H1 (cell line): Measurements from ENCODE around the gene GPR25. TPM values are rescaled to one million over a fixed set of nuclear protein-coding genes. Genes with fewer than 3 reads are reported as not detected.
A peak's percentile ranks its signal among the peaks of the same experiment; 100 is the strongest.

Source experiments
- CTCF ChIA-PET: fragments of 300-600 bp; sonication (Branson Sonifier 250); formaldehyde crosslinking; loops from one replicate; lab custom pipeline; 2021; ENCODE audit not compliant: partially characterized antibody; lab: Charles Lee
- POLR2A ChIA-PET: fragments of 300-600 bp; sonication (Branson Sonifier 250); formaldehyde crosslinking; loops from one replicate; lab custom pipeline; 2021; ENCODE audit warnings: inconsistent platforms; ENCODE audit not compliant: partially characterized antibody; lab: Charles Lee
- DNase-seq, 2 experiments: peaks; one replicate each; pipeline versions ENCODE4 v3.0.0 to v3.0.0-alpha.2; 2010 to 2022; ENCODE audit warnings: low spot score in 2 of 2, low read depth in 1 of 2, mixed read lengths in 1 of 2
- FAIRE-seq: peaks from 2 replicates; lab custom pipeline; 2011; peaks lifted over from hg19 to GRCh38; lab: Jason Lieb, UNC
- H2AFZ ChIP-seq: 2 replicates; pipeline ENCODE4 v1.8.1; 2012; ENCODE audit warnings: low read length, inconsistent platforms
- H2AK5ac ChIP-seq: 2 replicates; pipeline ENCODE4 v1.6.1; 2013; ENCODE audit warnings: low read depth, low read length
- H2BK120ac ChIP-seq: replicated peaks from 2 replicates; pipeline ENCODE3; 2013; ENCODE audit warnings: low read depth, low read length, inconsistent platforms
- H2BK12ac ChIP-seq: 2 replicates; pipeline ENCODE4 v1.6.1; 2013; ENCODE audit warnings: low read depth, low read length
- H2BK15ac ChIP-seq: 2 replicates; pipeline ENCODE4 v1.6.1; 2013; ENCODE audit warnings: low read length
- H2BK20ac ChIP-seq: 2 replicates; pipeline ENCODE4 v1.6.1; 2013; ENCODE audit warnings: low read length
- H2BK5ac ChIP-seq: 2 replicates; pipeline ENCODE4 v1.6.1; 2013; ENCODE audit warnings: low read depth, low read length
- H3K14ac ChIP-seq: 2 replicates; pipeline ENCODE4 v1.6.1; 2013; ENCODE audit warnings: inconsistent platforms; ENCODE audit not compliant: insufficient read length
- H3K18ac ChIP-seq: 2 replicates; pipeline ENCODE4 v1.6.1; 2013; ENCODE audit warnings: low read length; ENCODE audit errors: extremely low read depth
- H3K23ac ChIP-seq: 2 replicates; pipeline ENCODE4 v1.6.1; 2013; ENCODE audit warnings: inconsistent platforms; ENCODE audit not compliant: insufficient read length
- H3K23me2 ChIP-seq: 2 replicates; pipeline ENCODE4 v1.6.1; 2013; ENCODE audit warnings: low read depth, low read length
- H3K27ac ChIP-seq: 2 replicates; pipeline ENCODE4 v1.6.1; 2011; ENCODE audit warnings: low read depth, low read length, inconsistent platforms
- H3K27me3 ChIP-seq, 4 experiments: replicated peaks in 1 of 4; 1 replicate in 1 of 4; 2 replicates in 3 of 4; pipeline versions ENCODE4 v1.6.1 to v1.8.1; 2011 to 2013; ENCODE audit warnings: low read length in 3 of 4, mild to moderate bottlenecking in 3 of 4, inconsistent platforms in 2 of 4, mixed read lengths in 2 of 4, moderate library complexity in 1 of 4; ENCODE audit not compliant: control insufficient read depth in 3 of 4, insufficient read depth in 3 of 4; ENCODE audit errors: extremely low read depth in 1 of 4
- H3K36me3 ChIP-seq, 4 experiments: 2 replicates each; pipeline versions ENCODE4 v1.6.1 to v1.8.1; 2011 to 2013; ENCODE audit warnings: mild to moderate bottlenecking in 4 of 4, low read length in 3 of 4, moderate library complexity in 2 of 4, control low read depth in 1 of 4, inconsistent platforms in 1 of 4; ENCODE audit not compliant: insufficient read depth in 4 of 4, control insufficient read depth in 2 of 4
- H3K4ac ChIP-seq: replicated peaks from 2 replicates; pipeline ENCODE3; 2013; ENCODE audit warnings: low read length, low read depth, mixed read lengths, inconsistent platforms; ENCODE audit not compliant: insufficient read length
- H3K4me1 ChIP-seq, 4 experiments: replicated peaks in 1 of 4; 1 replicate in 1 of 4; 2 replicates in 3 of 4; pipeline versions ENCODE4 v1.6.1 to v1.8.1; 2011 to 2013; ENCODE audit warnings: low read length in 3 of 4, inconsistent platforms in 2 of 4, mixed read lengths in 1 of 4; ENCODE audit not compliant: insufficient read depth in 4 of 4, control insufficient read depth in 3 of 4
- H3K4me2 ChIP-seq, 2 experiments: 2 replicates each; pipeline versions ENCODE4 v1.6.1 to v1.8.1; 2011 to 2013; ENCODE audit warnings: low read depth in 2 of 2, low read length in 2 of 2, control low read depth in 1 of 2, inconsistent platforms in 1 of 2, mild to moderate bottlenecking in 1 of 2; ENCODE audit not compliant: insufficient read depth in 1 of 2
- H3K4me3 ChIP-seq, 4 experiments: fragments of 200-600, 300-600 bp in 1 of 4; sonication (generic), shearing (Covaris generic), sonication (Bioruptor Twin) in 1 of 4; 2 replicates each; pipeline versions ENCODE4 v1.5.1 to v1.8.1; 2011 to 2016; ENCODE audit warnings: low read length in 4 of 4, low read depth in 3 of 4, control low read depth in 2 of 4, inconsistent platforms in 2 of 4, mild to moderate bottlenecking in 2 of 4, mixed read lengths in 1 of 4, moderate library complexity in 1 of 4; ENCODE audit not compliant: insufficient read depth in 2 of 4; ENCODE audit errors: extremely low read depth in 1 of 4
- H3K56ac ChIP-seq: replicated peaks from 2 replicates; pipeline ENCODE3; 2013; ENCODE audit warnings: low read depth, mild to moderate bottlenecking, mixed read lengths, low read length, inconsistent platforms; ENCODE audit not compliant: insufficient read length
- H3K79me1 ChIP-seq: 2 replicates; pipeline ENCODE4 v1.6.1; 2013; ENCODE audit warnings: low read depth, low read length, control low read depth
- H3K79me2 ChIP-seq, 2 experiments: 2 replicates each; pipeline versions ENCODE4 v1.6.1 to v1.8.1; 2012 to 2013; ENCODE audit warnings: low read length in 2 of 2, mild to moderate bottlenecking in 2 of 2, inconsistent platforms in 1 of 2; ENCODE audit not compliant: insufficient read depth in 2 of 2, control insufficient read depth in 1 of 2
- H3K9ac ChIP-seq, 4 experiments: replicated peaks in 1 of 4; 1 replicate in 1 of 4; 2 replicates in 3 of 4; pipeline versions ENCODE4 v1.6.1 to v1.8.1; 2011 to 2013; ENCODE audit warnings: low read depth in 3 of 4, low read length in 3 of 4, control low read depth in 2 of 4, mild to moderate bottlenecking in 2 of 4, moderate library complexity in 2 of 4, inconsistent platforms in 1 of 4; ENCODE audit errors: extremely low read depth in 1 of 4
- H3K9me3 ChIP-seq, 2 experiments: 2 replicates each; pipeline versions ENCODE4 v1.6.1 to v1.8.1; 2012 to 2013; ENCODE audit warnings: mild to moderate bottlenecking in 2 of 2, moderate library complexity in 2 of 2, control low read depth in 1 of 2, inconsistent platforms in 1 of 2, low read depth in 1 of 2, low read length in 1 of 2, mixed read lengths in 1 of 2; ENCODE audit not compliant: insufficient read depth in 2 of 2
- H4K20me1 ChIP-seq, 2 experiments: replicated peaks in 1 of 2; 2 replicates each; pipeline versions ENCODE3 to v1.8.1; 2011 to 2013; ENCODE audit warnings: inconsistent platforms in 2 of 2, low read length in 2 of 2, mild to moderate bottlenecking in 1 of 2; ENCODE audit not compliant: insufficient read depth in 2 of 2, control insufficient read depth in 1 of 2
- H4K5ac ChIP-seq: 2 replicates; pipeline ENCODE4 v1.6.1; 2013; ENCODE audit warnings: low read length, low read depth, mixed read lengths, inconsistent platforms; ENCODE audit not compliant: insufficient read length
- H4K8ac ChIP-seq: 2 replicates; pipeline ENCODE4 v1.8.0; 2013; ENCODE audit warnings: mild to moderate bottlenecking, moderate library complexity, low read length, inconsistent platforms; ENCODE audit not compliant: insufficient read depth; ENCODE audit errors: extremely low read depth
- H4K91ac ChIP-seq: replicated peaks from 2 replicates; pipeline ENCODE3; 2013; ENCODE audit warnings: low read length, mixed read lengths, inconsistent platforms; ENCODE audit not compliant: insufficient read length
- ATF2 ChIP-seq: IDR thresholded peaks from 2 replicates; pipeline ENCODE4 v1.6.1; 2012; ENCODE audit warnings: low read length, inconsistent platforms
- BRCA1 ChIP-seq: IDR thresholded peaks from 2 replicates; pipeline ENCODE4 v1.6.1; 2012; ENCODE audit warnings: low read depth, low read length, improper control_type of control experiment
- EZH2 ChIP-seq: fragments of 200-600 bp; sonication (generic); IDR thresholded peaks from 2 replicates; pipeline ENCODE4 v1.7.1; 2012; ENCODE audit warnings: low read depth, mild to moderate bottlenecking, moderate library complexity, low read length, inconsistent platforms; ENCODE audit not compliant: severe bottlenecking
- KDM5A ChIP-seq: fragments of 200-600 bp; IDR thresholded peaks from 2 replicates; pipeline ENCODE4 v1.7.1; 2012; ENCODE audit warnings: mild to moderate bottlenecking, low read length, inconsistent platforms, mixed read lengths
- MAFK ChIP-seq: IDR thresholded peaks from 2 replicates; pipeline ENCODE4 v1.6.1; 2012; ENCODE audit warnings: low read depth, mild to moderate bottlenecking, improper control_type of control experiment, low read length
- NRF1 ChIP-seq: IDR thresholded peaks from 2 replicates; pipeline ENCODE4 v1.6.1; 2011; ENCODE audit warnings: mild to moderate bottlenecking, low read depth, low read length, improper control_type of control experiment
- POU5F1 ChIP-seq: IDR thresholded peaks from 2 replicates; pipeline ENCODE4 v1.6.1; 2011; ENCODE audit warnings: low read depth, mild to moderate bottlenecking, low read length, moderate library complexity
- SAP30 ChIP-seq: fragments of 300-600 bp; sonication (generic); IDR thresholded peaks from 2 replicates; pipeline ENCODE4 v1.7.1; 2012; ENCODE audit warnings: low read length, moderate library complexity, mild to moderate bottlenecking, inconsistent platforms; ENCODE audit not compliant: insufficient read depth, insufficient replicate concordance
- SIRT6 ChIP-seq: IDR thresholded peaks from one replicate; pipeline ENCODE4 v1.7.1; 2012; ENCODE audit warnings: low read length, inconsistent platforms
- TBP ChIP-seq: IDR thresholded peaks from 2 replicates; pipeline ENCODE4 v1.6.1; 2011; ENCODE audit warnings: low read depth, low read length, improper control_type of control experiment
- WGBS, 2 experiments: shearing (Covaris generic) in 1 of 2; methylation state at CpG; one replicate each; pipeline versions ENCODE4 v1.1.6 to v1.1.7; 2013 to 2015; ENCODE audit warnings: low lambda C conversion rate in 2 of 2, mixed read lengths in 2 of 2, inconsistent platforms in 1 of 2, low coverage in 1 of 2, missing lambda C conversion rate in 1 of 2; ENCODE audit not compliant: insufficient replicate concordance in 2 of 2, insufficient coverage in 1 of 2, insufficient read length in 1 of 2; ENCODE audit errors: extremely low coverage in 1 of 2, missing lambda C conversion rate in 1 of 2; 5-methylcytosine and 5-hydroxymethylcytosine counted together
- polyA plus RNA-seq, 7 experiments: library from polyadenylated mRNA; depleted of rRNA in 3 of 7; stranded (reverse) in 5 of 7; unstranded in 2 of 7; fragments of >200 nt in 5 of 7; fragments of 200-250 nt in 2 of 7; gene quantifications; 1 replicate in 5 of 7; 2 replicates in 1 of 7; 4 replicates in 1 of 7; pipeline versions ENCODE4 v1.2.1 to v1.2.3, GENCODE V29; 2011 to 2013; ENCODE audit warnings: missing spikeins in 2 of 7, mixed read lengths in 2 of 7
- total RNA-seq: library from RNA; stranded (reverse); fragmentation: NEBNext Ultra II Directional; extraction: Animal tissue kit (Norgen Biotek cat#: 25700); gene quantifications from 2 replicates; pipeline ENCODE4 v1.2.1, GENCODE V29; 2021
- TF ChIP-seq, protein P1 (sequence below): IDR thresholded peaks from 2 replicates; pipeline ENCODE4 v1.6.1; 2011; ENCODE audit warnings: low read length, improper control_type of control experiment

GPR25 gene
- total and polyA plus RNA-seq, 2 of the 8 experiments (the other 6 are each of a cell fraction or from before 2014, with no cell fraction given): not detected

DNA sequence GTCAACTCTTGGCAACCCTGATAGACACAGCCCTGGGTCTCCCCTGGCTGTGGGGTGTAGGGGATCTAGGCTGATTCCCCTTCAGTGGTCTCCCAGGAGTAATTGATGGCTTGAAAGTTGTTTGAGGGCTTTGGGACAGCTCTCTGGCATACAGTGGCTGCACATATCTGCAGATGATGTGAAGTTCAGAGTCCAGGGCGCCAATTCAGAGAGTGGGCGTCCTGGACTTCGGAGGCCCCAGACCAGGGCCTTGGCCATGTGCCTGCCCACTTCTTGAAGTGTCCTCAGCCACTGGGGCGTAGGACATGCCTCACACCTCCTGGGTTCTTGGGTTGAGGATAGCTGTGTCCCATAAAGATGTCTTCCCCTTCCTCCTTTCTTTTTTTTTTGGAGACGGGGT is 24.5 kb downstream of the GPR25 start:
- 81% methylated on average over 5 of the region's 5 CpGs; no CpG with 5 or more reads in 1 of the 2 experiments for WGBS, 2 experiments
- POLR2A ChIA-PET: interaction anchor here (0.8 to 11.2 kb wide), 6 partner anchors 9 to 35 kb away, joined by 3 to 208 read pairs (median 4); no protein-coding TSS in a partner anchor
- TF ChIP-seq SIRT6 (no peak), BRCA1 (no peak), SAP30 (no peak), KDM5A (no peak), ATF2 (no peak), NRF1 (no peak), TBP (no peak), MAFK (no peak), EZH2 (no peak), POU5F1 (no peak)
- TF ChIP-seq, protein P1, sequence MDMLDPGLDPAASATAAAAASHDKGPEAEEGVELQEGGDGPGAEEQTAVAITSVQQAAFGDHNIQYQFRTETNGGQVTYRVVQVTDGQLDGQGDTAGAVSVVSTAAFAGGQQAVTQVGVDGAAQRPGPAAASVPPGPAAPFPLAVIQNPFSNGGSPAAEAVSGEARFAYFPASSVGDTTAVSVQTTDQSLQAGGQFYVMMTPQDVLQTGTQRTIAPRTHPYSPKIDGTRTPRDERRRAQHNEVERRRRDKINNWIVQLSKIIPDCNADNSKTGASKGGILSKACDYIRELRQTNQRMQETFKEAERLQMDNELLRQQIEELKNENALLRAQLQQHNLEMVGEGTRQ: no peak

More for the DNA sequence above, 24.5 kb downstream of the GPR25 start:
- Histone ChIP-seq H2BK20ac (no peak overlapping the region), H3K4ac (no peak overlapping the region), H3K4me1 (peaks cover 13 to 39% (median 30%) of the 10 kb centered on the region in 4 experiments), H2AK5ac (no peak overlapping the region), H3K9me3 (no peaks in the 10 kb centered on the region), H3K4me3 (no peak overlapping the region), H2BK15ac (no peak overlapping the region; the same call in 1 of the 2 replicates), H3K18ac (no peak overlapping the region), H2BK5ac (peak overlapping the region; percentile 52; the same call in 1 of the 2 replicates), H3K9ac (no peak overlapping the region), H4K91ac (no peak overlapping the region), H3K14ac (no peak overlapping the region), H2AFZ (no peak overlapping the region), H3K56ac (no peak overlapping the region), H3K79me2 (peaks cover 3 to 56% of the 10 kb centered on the region in 2 experiments), H3K23me2 (peaks cover 2% of the 10 kb centered on the region), H3K23ac (no peak overlapping the region), H3K27me3 (no peaks in the 10 kb centered on the region), H3K79me1 (peaks cover 25% of the 10 kb centered on the region), H4K8ac (no peak overlapping the region; the same call in 1 of the 2 replicates), H3K27ac (no peak overlapping the region), H4K20me1 (peaks cover 9 to 17% of the 10 kb centered on the region in 2 experiments), H2BK120ac (no peak overlapping the region), H3K4me2 (no peak overlapping the region), H4K5ac (no peak overlapping the region), H2BK12ac (no peak overlapping the region), H3K36me3 (peaks cover 7 to 44% (median 28%) of the 10 kb centered on the region in 4 experiments; a peak in 7 of 8 replicates)
- CTCF ChIA-PET: interaction anchor here (0.9 to 2.4 kb wide), 4 partner anchors 11 to 19 kb away, joined by 3 to 11 read pairs (median 6); no protein-coding TSS in a partner anchor
- DNase-seq (no peak), FAIRE-seq (no peak)
